Prostate gland (tissue), 2 donors: ENCODE measurements around the gene MXD4. TPM values are rescaled to one million over a fixed set of nuclear protein-coding genes. Genes with fewer than 3 reads are reported as not detected.
A peak's percentile ranks its signal among the peaks of the same experiment; 100 is the strongest.

Experiments used
- DNase-seq: peaks from one replicate; pipeline ENCODE4 v3.0.0-alpha.2; 2019; ENCODE audit warnings: low spot score
- H3K27ac ChIP-seq, 2 donors: fragments of 200-600 bp; sonication (generic); 2 replicates each; pipeline ENCODE4 v1.5.1; 2017 to 2019
- H3K27me3 ChIP-seq: fragments of 200-600 bp; sonication (generic); replicated peaks from 2 replicates; pipeline ENCODE4 v1.5.1; 2019; ENCODE audit not compliant: insufficient read depth
- H3K36me3 ChIP-seq, 2 donors: fragments of 200-600 bp; sonication (generic); 1 replicate in 1 of 2; 2 replicates in 1 of 2; pipeline versions ENCODE4 v1.5.1 to v1.8.1; 2017 to 2019
- H3K4me1 ChIP-seq: fragments of 200-600 bp; sonication (generic); replicated peaks from 2 replicates; pipeline ENCODE4 v1.5.1; 2019
- H3K4me3 ChIP-seq, 2 donors: fragments of 200-600 bp; sonication (generic); 2 replicates each; pipeline ENCODE4 v1.5.1; 2017 to 2019
- H3K9me3 ChIP-seq: fragments of 200-600 bp; sonication (generic); 2 replicates; pipeline ENCODE4 v1.5.1; 2017
- POLR2A ChIP-seq: fragments of 450-650 bp; IDR thresholded peaks from one replicate; pipeline ENCODE4 v1.6.1; 2016; ENCODE audit warnings: antibody characterized with exemption, mild to moderate bottlenecking
- POLR2AphosphoS5 ChIP-seq: sonication (generic); formaldehyde crosslinking; IDR thresholded peaks from one replicate; pipeline ENCODE4 v1.6.1; 2017; ENCODE audit warnings: antibody characterized with exemption
- WGBS: methylation state at CpG from one replicate; pipeline ENCODE4 v1.1.5; 2018; 5-methylcytosine and 5-hydroxymethylcytosine counted together
- intact Hi-C: fragments of 100-400 bp; cut with DNase I; formaldehyde crosslinking; loops from one replicate; pipeline ENCODE4 v1.14.2; 2022
- total RNA-seq, 2 donors: library from RNA; depleted of rRNA; stranded (reverse); fragments of >200 nt; gene quantifications; one replicate each; pipeline ENCODE4 v1.1.0, GENCODE V29; 2016
- TF ChIP-seq, protein P1 (sequence below), 4 experiments: fragments of 200-600 bp in 2 of 4; fragments of 450-650 bp in 2 of 4; sonication (generic) in 2 of 4; IDR thresholded peaks; 1 replicate in 3 of 4; 2 replicates in 1 of 4; pipeline ENCODE4 v1.5.1; 2016 to 2019; ENCODE audit warnings: antibody characterized with exemption in 4 of 4, mild to moderate bottlenecking in 2 of 4, moderate library complexity in 2 of 4

Gene MXD4
- total RNA-seq, 2 donors from 2014 or later = 63.4 to 81.1 TPM

DNA sequence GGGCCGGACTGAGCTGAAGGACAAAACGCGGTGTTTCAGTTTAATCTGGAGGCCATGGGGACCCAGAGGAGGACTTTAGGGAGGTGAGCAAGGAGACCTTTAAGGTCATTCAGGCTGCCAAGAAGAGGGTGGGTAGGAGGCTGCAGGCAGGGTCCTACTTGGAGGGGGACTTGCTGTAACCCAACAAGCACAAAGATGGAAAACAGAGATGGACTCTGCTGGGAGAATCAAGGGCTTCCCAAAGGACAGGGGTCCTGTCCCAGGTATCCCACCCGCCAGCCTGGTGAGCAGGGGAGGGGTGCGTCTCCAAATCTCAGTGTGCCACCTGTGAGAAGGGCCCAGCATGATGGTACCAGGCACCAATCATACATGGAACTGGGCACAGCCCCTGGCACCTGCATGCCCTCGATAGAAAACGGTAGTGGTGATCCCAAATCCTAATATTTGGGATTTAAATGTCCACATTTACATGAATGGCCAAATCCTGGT lies 16.1 kb downstream of the MXD4 start:
- H3K27ac ChIP-seq = no peak overlapping the region
- WGBS = 80% methylated on average over 7 of the region's 7 CpGs
- TF ChIP-seq POLR2A = no peak
- TF ChIP-seq, protein P1, sequence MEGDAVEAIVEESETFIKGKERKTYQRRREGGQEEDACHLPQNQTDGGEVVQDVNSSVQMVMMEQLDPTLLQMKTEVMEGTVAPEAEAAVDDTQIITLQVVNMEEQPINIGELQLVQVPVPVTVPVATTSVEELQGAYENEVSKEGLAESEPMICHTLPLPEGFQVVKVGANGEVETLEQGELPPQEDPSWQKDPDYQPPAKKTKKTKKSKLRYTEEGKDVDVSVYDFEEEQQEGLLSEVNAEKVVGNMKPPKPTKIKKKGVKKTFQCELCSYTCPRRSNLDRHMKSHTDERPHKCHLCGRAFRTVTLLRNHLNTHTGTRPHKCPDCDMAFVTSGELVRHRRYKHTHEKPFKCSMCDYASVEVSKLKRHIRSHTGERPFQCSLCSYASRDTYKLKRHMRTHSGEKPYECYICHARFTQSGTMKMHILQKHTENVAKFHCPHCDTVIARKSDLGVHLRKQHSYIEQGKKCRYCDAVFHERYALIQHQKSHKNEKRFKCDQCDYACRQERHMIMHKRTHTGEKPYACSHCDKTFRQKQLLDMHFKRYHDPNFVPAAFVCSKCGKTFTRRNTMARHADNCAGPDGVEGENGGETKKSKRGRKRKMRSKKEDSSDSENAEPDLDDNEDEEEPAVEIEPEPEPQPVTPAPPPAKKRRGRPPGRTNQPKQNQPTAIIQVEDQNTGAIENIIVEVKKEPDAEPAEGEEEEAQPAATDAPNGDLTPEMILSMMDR (IDR thresholded peaks at IDR 0.05) = no peak
- no peak for TF ChIP-seq POLR2AphosphoS5
- peaks cover 8 to 10% of the 10 kb centered on the region in 2 donors for H3K36me3 ChIP-seq
- no peaks in the 10 kb centered on the region for H3K9me3 ChIP-seq
- no peaks in the 10 kb centered on the region for H3K4me1 ChIP-seq
- intact Hi-C loops = loop anchor here (10.0 kb wide), 2 partner anchors 509 to 531 kb away; partner anchors contain the start of genes SLBP and TNIP2
- no peak overlapping the region for H3K4me3 ChIP-seq
- DNase-seq = no peak
- no peaks in the 10 kb centered on the region for H3K27me3 ChIP-seq

DNA sequence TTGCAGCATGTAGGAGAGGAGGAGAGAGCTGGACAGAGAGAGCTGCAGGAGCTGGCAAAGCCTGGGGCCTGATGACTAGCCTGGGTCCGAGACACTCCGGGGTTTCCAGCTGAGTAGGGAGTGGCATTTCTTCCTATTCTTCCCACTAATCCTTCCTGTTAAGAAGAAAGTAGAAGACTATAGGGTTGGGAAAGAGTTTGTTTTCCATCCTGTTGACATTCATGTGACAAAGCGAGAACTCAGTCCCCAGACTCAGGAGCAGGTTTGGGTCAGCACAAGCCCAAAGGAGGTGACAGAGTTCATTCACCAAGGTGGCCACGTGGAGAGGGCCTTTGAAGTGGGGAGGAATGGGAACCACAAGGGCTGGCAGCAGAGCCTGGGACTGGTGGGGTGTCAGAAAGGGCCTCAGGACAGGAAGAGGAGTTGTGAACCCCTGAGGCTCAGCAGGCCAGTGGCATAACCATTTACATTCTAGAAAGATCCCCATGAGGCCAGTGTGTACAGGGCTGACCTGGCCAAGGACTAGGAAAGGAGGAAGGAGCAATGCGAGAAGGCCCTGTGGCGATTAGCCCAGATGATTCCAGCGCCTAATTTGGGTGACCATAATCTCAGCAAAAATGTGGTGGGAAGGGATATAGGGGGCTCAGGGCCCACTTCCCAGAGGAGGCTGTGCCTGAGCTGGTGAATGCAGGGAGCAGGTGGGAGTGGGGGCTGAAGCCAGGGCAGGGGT lies 16.7 kb downstream of the MXD4 start:
- H3K9me3 ChIP-seq = no peaks in the 10 kb centered on the region
- peaks cover 3 to 6% of the 10 kb centered on the region in 2 donors for H3K36me3 ChIP-seq
- no peak overlapping the region for H3K27ac ChIP-seq
- intact Hi-C loops = loop anchor here (10.0 kb wide), 2 partner anchors 510 to 530 kb away; partner anchors contain the start of genes SLBP and TNIP2
- H3K4me3 ChIP-seq = no peak overlapping the region
- H3K4me1 ChIP-seq = peaks cover 5% of the 10 kb centered on the region
- TF ChIP-seq, protein P1 (IDR thresholded peaks at IDR 0.05) = no peak
- no peak for TF ChIP-seq POLR2A
- TF ChIP-seq POLR2AphosphoS5 = no peak
- no peaks in the 10 kb centered on the region for H3K27me3 ChIP-seq
- 65% methylated on average over 7 of the region's 7 CpGs for WGBS
- no peak for DNase-seq

DNA sequence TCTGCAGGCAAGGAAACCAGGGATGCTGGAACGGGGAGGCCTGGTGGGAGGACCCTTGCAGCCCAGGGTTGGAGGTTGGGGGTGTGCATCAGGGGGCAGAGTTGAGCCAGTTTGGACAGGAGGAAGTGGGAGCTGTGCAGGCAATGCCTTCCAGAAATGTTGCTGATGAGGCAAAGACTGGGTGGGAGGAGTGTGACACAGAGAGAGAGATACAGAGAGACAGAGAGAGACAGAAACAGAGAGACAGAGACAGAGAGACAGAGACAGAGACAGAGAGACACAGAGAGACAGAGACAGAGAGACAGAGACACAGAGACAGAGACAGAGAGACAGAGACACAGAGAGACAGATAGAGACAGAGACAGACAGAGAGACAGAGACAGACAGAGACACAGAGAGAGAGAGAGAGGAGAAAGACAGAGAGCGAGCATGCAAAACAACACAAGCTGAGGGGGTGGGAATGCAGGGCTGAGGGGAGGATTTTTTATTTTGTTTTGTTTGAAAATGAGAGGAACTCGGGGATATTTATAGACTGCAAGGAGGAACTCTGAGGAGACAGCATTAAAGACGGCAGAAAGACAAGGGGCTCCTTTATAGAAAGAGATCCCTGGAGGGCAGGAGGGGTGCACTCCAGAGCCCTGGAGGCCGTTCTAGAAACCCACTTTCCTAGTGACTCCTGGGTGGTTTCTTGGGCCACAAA lies 18.1 kb downstream of the MXD4 start:
- Histone ChIP-seq H3K27ac (peak overlapping the region in 1 of 2 donors; percentile 27), H3K27me3 (no peaks in the 10 kb centered on the region), H3K36me3 (no peaks in the 10 kb centered on the region), H3K4me1 (peaks cover 10% of the 10 kb centered on the region), H3K4me3 (no peak overlapping the region), H3K9me3 (no peaks in the 10 kb centered on the region)
- 23% methylated on average over 5 of the region's 5 CpGs for WGBS
- intact Hi-C loops = loop anchor here (10.0 kb wide), 2 partner anchors 511 to 529 kb away; partner anchors contain the start of genes SLBP and TNIP2
- no peak for DNase-seq
- TF ChIP-seq POLR2A = no peak
- TF ChIP-seq, protein P1 (IDR thresholded peaks at IDR 0.05) = peak in 1 of 4 experiments; percentile 27

DNA sequence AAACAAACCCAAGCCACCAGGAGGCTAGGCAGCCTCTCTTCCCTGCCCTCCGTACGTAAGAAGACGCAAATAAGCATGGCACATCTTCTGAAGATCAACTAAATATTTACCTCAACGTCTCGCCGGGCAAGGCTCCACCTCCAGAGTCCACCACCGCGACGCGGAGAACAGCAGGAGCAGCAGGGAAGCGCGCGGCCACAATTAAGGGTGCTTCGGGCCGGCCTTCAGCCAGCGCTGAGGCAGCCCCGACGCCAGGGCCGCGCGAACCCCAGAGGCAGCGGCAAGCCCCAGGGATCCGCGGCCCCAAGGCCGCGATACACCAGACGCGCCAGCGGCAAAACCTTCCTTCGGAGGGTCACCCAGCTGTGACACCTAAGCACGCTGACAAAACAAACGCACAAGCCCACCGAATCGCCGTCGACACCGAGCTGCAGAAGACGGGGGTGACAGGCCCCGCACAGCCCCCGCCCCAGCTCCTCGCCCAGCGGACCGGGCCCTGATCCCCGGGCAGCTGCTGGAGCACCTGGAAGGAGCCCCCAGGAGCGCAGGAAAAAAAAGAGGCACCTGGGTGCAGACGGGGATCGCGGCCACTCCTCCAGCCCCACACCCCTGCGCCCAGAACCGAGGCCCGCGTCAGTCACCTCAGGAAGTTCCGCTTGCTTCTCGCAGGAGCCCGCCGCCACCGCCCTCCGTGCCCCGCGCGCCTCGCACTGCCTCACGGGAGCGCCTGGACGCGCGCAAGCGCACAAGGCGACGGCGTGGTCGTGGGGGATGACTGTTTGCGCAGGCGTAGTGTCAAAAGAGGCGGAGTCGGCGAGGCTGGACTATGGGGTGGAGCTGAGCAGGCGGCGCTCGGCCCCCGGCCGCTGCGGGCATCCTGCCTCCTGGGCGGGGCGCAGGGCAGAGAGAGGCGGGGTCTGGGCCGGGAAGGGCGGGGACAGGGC lies 20.2 kb downstream of the MXD4 start, which contains the start of the genes HAUS3 and POLN:
Gene HAUS3, minus strand, starts transcription at position 712 of the 944 bp plus-strand sequence. CDS start 1,175 bp downstream, outside the sequence.
Gene POLN, minus strand, starts transcription at position 712 of the 944 bp plus-strand sequence. CDS start 12,890 bp downstream, outside the sequence.
- H3K4me1 ChIP-seq = peaks cover 10% of the 10 kb centered on the region
- under 1% methylated on average over 76 of the region's 88 CpGs for WGBS
- intact Hi-C loops = loop anchor here (10.0 kb wide), 2 partner anchors 513 to 527 kb away; partner anchors contain the start of genes SLBP and TNIP2
- H3K36me3 ChIP-seq = no peaks in the 10 kb centered on the region
- H3K4me3 ChIP-seq = peak within 1 kb of the TSS; percentile 76
- H3K27me3 ChIP-seq = no peaks in the 10 kb centered on the region
- TF ChIP-seq, protein P1 (IDR thresholded peaks at IDR 0.05) = peak in 1 of 4 experiments; percentile 15
- TF ChIP-seq POLR2A (peak; percentile 95), POLR2AphosphoS5 (peak; percentile 100)
- peak within 1 kb of the TSS; percentile 78 to 81 for H3K27ac ChIP-seq
- DNase-seq = peak; percentile 96
- no peaks in the 10 kb centered on the region for H3K9me3 ChIP-seq
